AG10803 (cell line): ENCODE results near the gene NNAT.

Source experiments
- DNase-seq: peaks from one replicate; pipeline ENCODE4 v3.0.0; 2010; ENCODE audit warnings: low read depth
- H3K4me3 ChIP-seq: 2 replicates; pipeline ENCODE4 v1.5.1; 2011; ENCODE audit warnings: mild to moderate bottlenecking, low read length, control low read depth
- CTCF ChIP-seq: conservative IDR thresholded peaks from 2 replicates; pipeline ENCODE4 v1.5.1; 2011; ENCODE audit warnings: mild to moderate bottlenecking, low read length, control low read depth, inconsistent platforms

Gene NNAT

GRCh38 chr20:37519508-37520418 lies 1.3 kb upstream of the NNAT start:
- no peak for DNase-seq
- no peak; the same call in 1 of the 2 replicates for TF ChIP-seq CTCF
- no peak overlapping the region for H3K4me3 ChIP-seq

DNA sequence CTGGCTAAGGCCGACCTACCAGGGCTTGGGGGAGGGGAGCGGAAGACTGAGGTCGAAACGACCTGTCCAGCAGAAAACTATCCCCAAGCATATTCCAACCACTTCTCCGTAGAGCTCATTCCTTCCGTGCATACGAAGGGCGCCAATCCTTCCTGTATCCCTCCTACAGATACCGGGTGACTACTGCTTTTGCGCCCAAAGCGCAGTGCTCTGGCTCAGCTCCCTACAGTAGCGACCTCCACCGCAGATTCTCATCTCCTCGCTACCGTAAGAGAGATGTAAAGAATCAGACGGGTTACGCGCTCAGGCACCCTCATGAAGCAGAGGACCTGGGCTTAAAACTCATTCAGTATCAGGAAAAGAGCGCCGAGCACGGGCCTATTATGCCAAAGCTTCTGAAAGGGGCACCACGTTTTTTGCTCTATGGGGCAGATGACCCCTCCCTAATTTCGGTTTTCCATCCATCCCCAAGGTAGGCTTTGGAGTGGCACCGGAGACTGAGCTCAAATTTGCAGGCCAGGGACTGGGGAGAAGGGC lies 563 bp upstream of the NNAT start:
- DNase-seq, result no peak
- H3K4me3 ChIP-seq, result no peak overlapping the region
- no peak for TF ChIP-seq CTCF

DNA sequence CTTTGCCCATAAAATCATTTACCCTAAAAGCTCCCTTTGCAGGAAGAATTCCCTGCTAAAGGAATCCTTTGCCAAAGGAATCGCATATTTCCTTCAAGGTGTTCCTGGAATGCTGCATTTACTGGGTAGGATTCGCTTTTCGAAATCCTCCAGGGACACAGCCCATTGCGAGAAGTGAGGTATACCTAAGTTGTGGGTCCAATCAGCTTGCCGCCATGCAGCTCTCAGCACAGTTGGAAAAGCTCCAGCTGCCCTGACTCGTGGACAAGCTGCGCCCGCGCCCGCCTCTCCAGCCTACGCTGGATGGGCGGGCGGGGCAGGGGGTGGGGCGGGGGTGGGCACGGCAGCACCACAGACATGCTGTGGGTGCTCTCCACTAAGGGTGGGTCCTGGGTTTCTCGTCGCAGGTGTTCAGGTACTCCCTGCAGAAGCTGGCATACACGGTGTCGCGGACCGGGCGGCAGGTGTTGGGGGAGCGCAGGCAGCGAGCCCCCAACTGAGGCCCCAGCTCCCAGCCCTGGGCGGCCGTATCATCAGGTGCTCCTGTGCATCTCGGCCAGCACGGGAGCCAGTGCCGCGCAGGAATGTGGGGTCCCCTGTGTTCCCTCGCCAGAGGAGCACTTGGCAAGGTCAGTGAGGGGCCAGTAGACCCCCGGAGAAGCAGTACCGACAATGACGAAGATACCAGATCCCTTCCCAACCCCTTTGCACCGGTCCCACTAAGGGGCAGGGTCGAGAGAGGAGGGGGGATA lies 1.4 kb downstream of the NNAT start:
- no peak overlapping the region for H3K4me3 ChIP-seq
- DNase-seq, result no peak
- no peak for TF ChIP-seq CTCF

- no peak for DNase-seq
- H3K4me3 ChIP-seq, result no peak overlapping the region
- no peak for TF ChIP-seq CTCF
Observed at GRCh38 chr20:37523012-37523391, 2.0 kb downstream of the NNAT start.

DNA sequence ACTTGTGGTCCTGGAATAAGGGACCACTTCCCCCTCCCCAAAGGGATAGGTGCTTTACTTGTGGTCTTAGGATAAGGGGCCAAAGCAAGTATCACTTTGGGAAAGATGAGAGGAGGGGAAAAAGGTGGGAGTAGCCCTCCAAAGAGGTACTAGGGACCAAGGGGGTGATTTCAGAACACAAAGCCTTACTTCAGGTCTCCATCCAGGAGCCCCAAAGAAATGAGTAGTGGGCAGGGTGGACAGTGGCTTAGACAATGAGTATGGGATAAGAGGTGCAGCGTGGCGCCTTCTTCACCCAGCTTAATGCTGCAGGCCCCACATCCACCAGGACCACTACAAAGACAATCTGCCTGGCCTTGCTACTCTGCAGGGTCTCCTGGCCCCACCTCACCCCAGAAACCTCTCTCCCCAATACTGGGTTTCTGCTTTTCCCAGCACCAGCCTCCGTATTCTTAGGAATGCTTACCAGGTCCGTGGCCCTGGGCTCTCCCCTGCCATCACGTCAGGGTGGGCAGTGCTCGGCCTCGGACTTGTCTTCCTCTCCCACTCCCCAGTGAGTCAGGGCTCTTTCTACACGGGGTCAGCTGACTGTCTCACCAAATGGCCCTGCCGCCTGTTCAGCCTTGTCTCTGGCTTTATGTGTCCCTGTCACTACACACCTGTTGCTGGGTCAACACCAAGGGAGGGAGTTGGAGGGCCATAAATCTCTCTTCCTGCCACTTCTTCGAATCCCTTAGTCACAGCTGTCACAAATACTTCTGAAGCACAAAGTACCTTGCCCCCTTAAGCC lies 3.1 kb downstream of the NNAT start:
- DNase-seq, result no peak
- H3K4me3 ChIP-seq, result no peak overlapping the region
- TF ChIP-seq CTCF, result no peak

DNA sequence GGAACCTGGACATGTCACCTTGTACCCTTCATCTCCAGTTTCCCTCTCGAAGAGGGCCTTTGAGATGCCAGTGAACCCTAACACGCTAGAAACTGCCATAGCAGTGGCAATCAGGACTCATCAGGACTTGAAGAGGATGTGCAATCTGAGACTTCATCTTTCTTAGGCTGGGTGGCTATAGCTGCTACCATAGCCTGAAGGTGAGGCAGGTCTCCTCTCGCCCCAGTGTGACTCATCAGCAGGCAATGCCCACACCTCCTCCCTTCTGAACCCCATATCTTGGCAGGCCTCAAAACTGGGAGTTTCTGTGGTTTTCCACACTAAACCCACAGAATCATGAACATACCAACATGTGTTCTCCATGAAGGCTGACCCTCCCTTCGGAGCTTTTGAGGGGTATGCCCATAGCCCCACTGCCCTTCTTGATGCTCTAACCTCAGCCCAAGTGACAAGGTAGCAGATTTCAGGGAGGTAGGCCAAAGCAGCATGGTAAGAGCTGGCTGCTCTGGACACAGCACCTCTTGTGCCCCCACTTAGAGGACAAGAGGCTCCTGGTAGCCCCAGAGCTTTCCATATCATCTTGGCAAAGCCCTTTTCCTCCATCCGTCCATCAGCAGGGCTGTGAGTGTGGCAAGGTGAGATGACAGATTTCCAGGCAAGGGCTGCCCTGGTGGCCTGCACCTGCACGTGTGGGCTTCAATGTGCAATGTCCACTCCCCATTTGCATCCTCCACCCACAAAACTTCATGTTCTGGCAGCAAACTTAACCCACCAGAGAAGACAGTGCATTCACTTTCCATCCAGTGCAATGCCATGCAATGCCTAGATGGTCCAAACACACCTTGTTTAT lies 4.0 kb downstream of the NNAT start:
- DNase-seq, result peak; percentile 73
- no peak for TF ChIP-seq CTCF
- H3K4me3 ChIP-seq, result peak overlapping the region; percentile 11; the same call in 1 of the 2 replicates
